Progenitor cell of endocrine pancreas (in vitro differentiated cells): ENCODE data around the gene DIPK1A. TPM values are rescaled to one million over a fixed set of nuclear protein-coding genes. Genes with fewer than 3 reads are reported as not detected.

Experiments used
- DNase-seq: peaks from one replicate; pipeline ENCODE4 v3.0.0; 2021; ENCODE audit warnings: low spot score; ENCODE audit not compliant: unreplicated experiment
- H3K27ac Mint-ChIP-seq: 2 replicates; pipeline ENCODE4 v1.8.0; 2021; ENCODE audit warnings: mild to moderate bottlenecking, moderate library complexity, mixed read lengths
- H3K27me3 Mint-ChIP-seq: 2 replicates; pipeline ENCODE4 v1.8.0; 2021; ENCODE audit warnings: mixed read lengths
- H3K36me3 Mint-ChIP-seq: 2 replicates; pipeline ENCODE4 v1.8.0; 2022; ENCODE audit warnings: mixed read lengths; ENCODE audit not compliant: insufficient read depth
- H3K4me1 Mint-ChIP-seq: 2 replicates; pipeline ENCODE4 v1.8.0; 2021; ENCODE audit warnings: low read depth, mixed read lengths
- H3K4me3 Mint-ChIP-seq: 2 replicates; pipeline ENCODE4 v1.8.0; 2021; ENCODE audit warnings: low read depth, mild to moderate bottlenecking, moderate library complexity, mixed read lengths
- H3K9me3 Mint-ChIP-seq: 2 replicates; pipeline ENCODE4 v1.8.0; 2021; ENCODE audit warnings: low read depth, mixed read lengths
- CTCF ChIP-seq: fragments of 200-600 bp; sonication (generic); IDR thresholded peaks from one replicate; pipeline ENCODE4 v1.5.0; 2021; ENCODE audit warnings: antibody characterized with exemption, mild to moderate bottlenecking; ENCODE audit not compliant: unreplicated experiment
- total RNA-seq: library from RNA; stranded (reverse); gene quantifications from 2 replicates; pipeline ENCODE4 v1.2.1, GENCODE V29; 2021

The DIPK1A gene
- total RNA-seq, 1 donor from 2014 or later = 6.9 TPM

DNA sequence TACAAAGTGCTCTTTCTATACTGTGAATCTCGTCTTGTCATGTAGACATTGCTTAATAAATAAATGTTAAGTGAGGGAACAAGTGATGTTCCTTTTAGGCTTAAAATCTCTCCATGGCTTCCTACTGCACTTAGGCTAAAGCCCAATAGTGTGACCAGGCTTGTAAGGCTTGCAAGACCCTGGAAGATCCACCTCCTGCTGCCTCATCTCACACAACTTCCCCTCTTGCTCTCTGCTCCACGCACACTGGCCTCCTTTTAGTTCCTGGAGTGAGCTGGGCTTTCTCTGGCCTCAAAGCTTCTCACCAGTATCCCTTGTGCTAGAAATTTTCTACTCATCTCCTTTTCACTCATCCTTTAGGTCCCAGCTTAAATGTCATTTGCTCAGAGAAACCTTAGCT lies 41.5 kb upstream of the DIPK1A start:
- Mint-ChIP-seq H3K9me3 (no peaks in the 10 kb centered on the region), H3K4me3 (no peak overlapping the region), H3K36me3 (no peaks in the 10 kb centered on the region), H3K27ac (no peak overlapping the region), H3K4me1 (peaks cover 8% of the 10 kb centered on the region), H3K27me3 (peaks cover 6% of the 10 kb centered on the region)
- no peak for DNase-seq
- TF ChIP-seq CTCF = no peak

DNA sequence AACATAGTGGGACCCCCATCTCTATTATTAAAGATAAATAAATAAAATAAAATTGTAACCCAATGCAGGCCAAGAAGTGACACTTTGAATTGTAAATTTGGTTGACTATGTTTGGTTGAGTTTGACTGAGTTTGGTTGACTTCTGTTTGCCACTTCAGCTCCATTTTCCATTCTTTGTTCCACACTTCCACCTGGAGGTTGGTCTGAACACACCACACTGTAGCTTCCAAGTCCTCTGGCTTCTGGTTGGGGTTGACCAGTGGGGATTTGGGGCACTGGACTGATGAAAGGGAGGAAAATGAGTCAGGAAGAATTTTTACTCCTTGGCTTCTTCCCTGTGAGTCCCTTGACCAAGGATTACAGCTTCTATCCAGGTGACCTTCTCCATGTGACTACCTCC lies 40.6 kb upstream of the DIPK1A start:
- no peak for DNase-seq
- Mint-ChIP-seq H3K27me3 (peaks cover 6% of the 10 kb centered on the region), H3K9me3 (no peaks in the 10 kb centered on the region), H3K4me3 (no peak overlapping the region), H3K36me3 (no peaks in the 10 kb centered on the region), H3K27ac (no peak overlapping the region), H3K4me1 (peaks cover 8% of the 10 kb centered on the region)
- TF ChIP-seq CTCF = no peak

- no peak for DNase-seq
- TF ChIP-seq CTCF = no peak
- Mint-ChIP-seq H3K4me1 (peaks cover 10% of the 10 kb centered on the region), H3K36me3 (no peaks in the 10 kb centered on the region), H3K27ac (no peak overlapping the region), H3K9me3 (no peaks in the 10 kb centered on the region), H3K4me3 (no peak overlapping the region), H3K27me3 (peaks cover 6% of the 10 kb centered on the region)
These were observed 39.5 kb upstream of the DIPK1A start for GRCh38 chr1:93000751-93001175.

- peaks cover 6% of the 10 kb centered on the region for H3K27me3 Mint-ChIP-seq
- no peaks in the 10 kb centered on the region for H3K36me3 Mint-ChIP-seq
- H3K4me3 Mint-ChIP-seq = no peak overlapping the region
- no peaks in the 10 kb centered on the region for H3K9me3 Mint-ChIP-seq
- no peak overlapping the region for H3K27ac Mint-ChIP-seq
- DNase-seq = no peak
- H3K4me1 Mint-ChIP-seq = peaks cover 10% of the 10 kb centered on the region
- no peak for TF ChIP-seq CTCF
These were observed 39.0 kb upstream of the DIPK1A start for GRCh38 chr1:93000291-93000690.

DNA sequence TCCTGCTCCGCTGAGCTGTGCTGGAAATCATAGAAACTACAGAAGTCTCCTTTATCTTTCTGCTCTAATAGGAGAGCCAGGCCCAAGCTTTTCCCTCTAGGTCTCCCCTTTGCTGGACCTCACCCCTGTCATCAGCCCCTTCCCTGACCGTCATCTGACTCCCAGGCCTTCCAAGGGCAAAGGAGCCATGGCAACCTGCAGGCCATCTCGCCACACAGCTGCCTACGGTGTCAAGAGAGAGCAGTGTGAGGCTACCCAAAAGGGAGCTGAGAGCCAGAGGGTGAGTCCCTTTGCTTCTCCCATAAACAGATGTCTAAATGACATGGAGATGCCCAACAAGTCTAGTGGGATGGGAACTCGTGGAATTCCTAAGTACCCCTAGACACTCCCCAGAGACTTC lies 37.6 kb upstream of the DIPK1A start:
- H3K4me1 Mint-ChIP-seq = peaks cover 10% of the 10 kb centered on the region
- H3K9me3 Mint-ChIP-seq = no peaks in the 10 kb centered on the region
- H3K4me3 Mint-ChIP-seq = no peak overlapping the region
- peaks cover 4% of the 10 kb centered on the region for H3K27me3 Mint-ChIP-seq
- DNase-seq = no peak
- no peak overlapping the region for H3K27ac Mint-ChIP-seq
- no peaks in the 10 kb centered on the region for H3K36me3 Mint-ChIP-seq
- no peak for TF ChIP-seq CTCF
